HTR-8/SVneo (cell line): Measurements from ENCODE around the gene JARID2.

Experiments
- DNase-seq: peaks from one replicate; pipeline ENCODE4 v3.0.0; 2011; ENCODE audit warnings: low spot score, mixed read lengths; ENCODE audit not compliant: insufficient read length
- FAIRE-seq: peaks from 2 replicates; lab custom pipeline; 2011; peaks lifted over from hg19 to GRCh38; lab: Jason Lieb, UNC

The JARID2 gene

DNA sequence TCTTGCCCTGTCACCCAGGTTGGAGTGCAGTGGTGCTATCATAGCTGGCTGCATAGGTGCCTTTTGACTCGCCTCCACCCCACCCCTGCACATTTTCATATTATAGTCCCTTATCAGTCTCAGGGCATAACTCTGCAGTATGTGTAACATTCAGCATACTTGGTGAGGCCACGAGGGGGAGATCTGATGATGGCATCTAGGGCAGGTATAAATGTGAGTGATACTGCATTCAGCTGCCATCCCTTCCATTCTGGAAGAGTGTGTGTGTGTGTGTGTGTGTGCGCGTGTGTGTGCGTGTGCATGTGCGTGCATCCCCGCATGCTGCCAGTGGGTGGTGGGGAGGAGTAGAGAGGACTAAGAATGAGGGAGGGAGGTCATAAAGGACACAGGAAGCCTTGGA is 81.4 kb downstream of the JARID2 start:
- DNase-seq (no peak), FAIRE-seq (no peak)

DNA sequence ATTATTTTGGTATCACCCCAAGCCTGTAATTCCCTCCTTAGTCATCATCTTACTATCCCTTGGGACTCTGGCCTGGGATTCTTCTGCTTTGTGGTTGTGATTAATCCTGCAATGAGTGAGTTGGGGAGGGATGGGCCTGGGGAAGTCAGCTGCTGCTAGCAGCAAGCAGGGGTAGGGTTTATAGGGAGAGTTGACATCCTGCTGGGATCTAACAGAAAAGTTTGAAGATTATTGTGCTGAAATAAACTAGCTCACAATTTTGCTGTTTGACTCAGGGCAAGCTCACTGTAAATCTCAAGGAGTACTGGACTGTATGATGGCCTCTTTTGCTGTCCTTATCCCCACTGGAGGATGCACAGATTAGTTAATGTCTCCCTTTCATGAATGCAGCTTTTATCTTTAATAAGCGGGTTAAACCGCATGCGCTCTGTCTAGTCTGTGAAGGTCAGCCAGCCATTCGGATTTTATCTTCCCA is 83.4 kb downstream of the JARID2 start:
- peak; percentile 58 for DNase-seq
- FAIRE-seq, result no peak

DNA sequence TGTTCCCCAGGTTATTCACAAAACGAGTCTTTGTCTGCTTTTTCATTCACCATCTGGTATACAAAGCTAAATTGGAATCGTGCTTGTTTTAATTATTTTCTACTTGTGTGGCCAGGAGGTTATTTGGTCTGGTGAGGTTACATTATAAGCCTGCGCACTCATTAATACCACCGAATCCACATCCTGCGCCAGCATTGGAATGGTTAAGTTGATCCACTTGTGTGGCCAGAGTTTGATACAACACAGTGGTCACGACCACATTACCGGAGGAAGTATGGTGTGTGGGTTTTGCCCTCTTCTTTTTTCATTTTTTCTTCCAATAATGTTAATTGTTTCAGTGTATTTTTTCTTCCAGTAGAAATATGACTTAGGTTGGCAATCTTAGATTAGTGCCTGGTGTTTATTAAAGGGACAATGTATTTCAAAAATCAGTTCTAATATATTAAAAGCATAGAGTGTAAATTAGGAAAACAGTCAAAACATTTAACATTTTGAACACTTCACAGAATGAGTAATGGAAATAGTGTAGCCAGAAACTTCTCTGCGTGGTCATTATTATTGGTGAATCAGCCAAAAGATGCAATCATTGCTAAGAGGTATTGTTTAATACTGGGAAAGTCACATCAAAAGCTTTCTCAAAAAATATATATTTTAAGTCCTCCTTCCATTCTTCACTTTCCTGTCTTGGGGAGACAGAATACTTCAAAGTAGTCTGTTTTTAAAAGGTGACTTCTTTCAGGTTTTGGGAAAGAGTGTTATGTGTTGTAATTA is 84.5 kb downstream of the JARID2 start:
- FAIRE-seq (no peak), DNase-seq (no peak)

DNA sequence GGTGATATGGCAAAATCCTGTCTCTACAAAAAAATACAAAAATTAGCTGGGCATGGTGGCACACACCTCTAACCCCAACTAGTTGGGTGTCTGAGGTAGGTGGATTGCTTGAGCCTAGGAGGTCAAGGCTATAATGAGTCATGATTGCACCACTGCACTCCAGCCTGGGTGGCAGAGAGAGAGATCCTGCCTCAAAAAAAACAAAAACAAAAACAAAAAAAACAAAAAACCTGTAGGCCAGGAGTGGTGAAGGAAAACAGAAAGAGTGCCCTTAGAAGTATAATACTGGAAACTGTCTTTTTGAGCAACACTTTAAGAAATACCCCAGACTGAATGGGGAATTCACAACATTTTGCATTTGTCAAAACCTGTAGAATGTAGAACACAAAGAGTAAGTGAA is 85.3 kb downstream of the JARID2 start:
- FAIRE-seq (no peak), DNase-seq (no peak)

DNA sequence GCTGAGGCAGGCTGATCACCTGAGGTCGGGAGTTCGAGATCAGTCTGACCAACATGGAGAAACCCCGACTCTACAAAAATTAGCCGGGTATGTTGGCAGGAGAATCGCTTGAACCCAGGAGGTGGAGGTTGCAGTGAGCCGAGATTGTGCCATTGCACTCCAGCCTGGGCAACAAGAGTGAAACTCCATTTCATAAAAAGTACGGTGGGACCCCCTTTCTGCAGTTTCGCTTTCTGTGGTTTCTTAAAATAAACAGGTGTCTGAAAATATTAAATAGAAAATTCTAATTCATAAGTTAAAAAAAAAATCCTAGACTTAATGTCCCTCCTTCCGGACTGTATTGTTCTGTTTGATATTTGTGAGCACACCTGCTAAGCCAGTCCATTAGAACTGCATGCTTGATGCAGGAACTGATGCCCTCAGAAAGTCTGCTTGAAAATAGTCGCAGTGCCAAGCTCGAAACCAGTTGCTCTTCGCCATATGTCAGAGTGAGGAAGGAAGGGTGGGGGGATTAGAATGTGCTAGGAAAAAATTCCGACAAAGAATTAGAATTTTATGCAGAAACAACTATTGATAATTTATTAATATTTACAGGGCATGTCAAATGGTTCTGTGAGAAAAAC is 85.9 kb downstream of the JARID2 start:
- no peak for FAIRE-seq

DNA sequence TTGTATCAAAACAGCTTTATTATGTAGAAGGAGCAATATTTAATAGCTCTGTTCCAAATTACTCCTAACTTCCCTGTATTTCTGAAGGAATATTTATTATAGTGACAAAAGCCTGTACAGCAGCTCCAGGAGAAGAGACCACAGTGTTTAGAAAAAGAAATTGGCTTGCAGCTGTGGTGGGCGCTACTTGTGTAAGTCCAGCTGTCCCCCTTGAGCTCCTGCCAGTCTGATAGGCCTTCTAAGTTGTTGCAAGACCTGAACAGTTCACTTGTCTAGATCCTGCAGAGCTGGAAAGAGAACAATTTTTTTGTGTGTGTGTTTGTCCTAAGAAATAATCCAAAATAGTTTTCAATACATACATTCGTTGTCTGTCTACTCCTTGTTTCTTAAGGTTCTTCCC is 86.6 kb downstream of the JARID2 start:
- DNase-seq (no peak), FAIRE-seq (no peak)

More for the DNA sequence above, 85.9 kb downstream of the JARID2 start:
- no peak for DNase-seq

DNA sequence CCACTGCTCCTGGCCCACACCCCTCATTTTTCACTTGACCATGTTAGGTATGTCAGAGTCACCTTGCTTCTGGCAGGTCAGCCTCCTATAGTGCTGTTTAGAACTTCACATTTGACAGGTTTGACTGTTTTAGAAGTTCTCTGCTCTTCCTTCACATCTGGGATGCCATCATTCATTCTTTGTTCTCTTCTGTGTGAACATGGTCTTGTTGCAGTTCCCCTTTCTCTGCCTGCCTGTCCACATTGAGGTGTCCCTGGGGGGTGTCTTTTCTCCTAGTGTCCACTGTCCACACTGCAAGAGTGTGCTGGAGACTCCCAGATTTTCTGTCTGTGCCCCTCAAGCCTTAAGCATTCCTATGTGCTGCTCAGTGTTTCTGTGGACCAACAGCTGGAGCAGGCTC is 89.5 kb downstream of the JARID2 start:
- DNase-seq (no peak), FAIRE-seq (no peak)

DNA sequence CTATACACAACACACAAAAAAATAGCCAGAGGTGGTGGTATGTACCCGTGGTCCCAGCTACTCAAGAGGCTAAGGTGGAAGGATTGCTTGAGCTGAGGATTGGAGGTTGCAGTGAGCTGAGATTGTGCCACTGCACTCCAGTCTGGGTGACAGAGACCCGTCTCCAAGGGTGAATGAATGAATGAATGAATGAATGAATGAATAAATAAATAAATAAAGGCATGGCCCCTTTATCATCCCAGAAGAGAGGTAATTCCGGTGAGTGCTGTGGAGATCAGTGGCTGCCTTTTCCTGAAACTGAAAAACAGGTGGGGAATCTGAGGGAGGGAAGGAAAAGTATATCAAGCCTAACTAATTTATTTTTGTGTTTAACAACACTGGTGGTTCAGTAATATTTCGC is 90.0 kb downstream of the JARID2 start:
- FAIRE-seq, result no peak
- DNase-seq, result no peak

DNA sequence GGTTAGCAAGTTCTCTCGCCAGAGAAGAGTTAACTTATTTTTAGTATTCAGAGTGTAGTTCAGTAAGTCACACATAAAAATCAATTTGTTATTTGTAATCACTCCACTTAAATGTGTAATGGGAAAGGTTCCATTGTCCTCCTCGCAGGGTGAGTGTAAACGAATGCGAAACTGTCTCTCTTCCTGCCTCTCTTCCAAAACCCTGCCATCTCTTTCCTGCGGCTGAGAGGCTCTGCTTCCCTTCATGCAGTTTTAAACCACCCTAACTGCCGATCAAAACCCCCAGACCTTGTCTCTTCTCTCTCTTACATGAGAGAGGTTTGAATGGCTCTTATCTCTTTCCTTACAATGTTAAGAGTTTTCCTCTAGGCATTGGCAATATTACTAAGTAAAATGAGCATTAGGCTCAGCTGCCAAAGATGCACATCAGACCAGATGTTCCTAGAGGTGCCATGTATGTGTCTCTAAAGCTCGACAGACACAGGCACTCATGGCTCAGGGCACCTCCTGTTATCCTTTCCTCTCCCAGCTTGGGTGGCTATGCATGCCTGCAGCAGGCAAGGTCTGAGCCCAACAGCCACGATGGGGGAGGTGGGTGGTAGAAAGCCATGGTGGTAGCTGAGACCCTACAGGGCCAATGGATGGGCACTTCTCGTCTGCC is 91.2 kb downstream of the JARID2 start:
- DNase-seq, result no peak
- FAIRE-seq, result no peak

DNA sequence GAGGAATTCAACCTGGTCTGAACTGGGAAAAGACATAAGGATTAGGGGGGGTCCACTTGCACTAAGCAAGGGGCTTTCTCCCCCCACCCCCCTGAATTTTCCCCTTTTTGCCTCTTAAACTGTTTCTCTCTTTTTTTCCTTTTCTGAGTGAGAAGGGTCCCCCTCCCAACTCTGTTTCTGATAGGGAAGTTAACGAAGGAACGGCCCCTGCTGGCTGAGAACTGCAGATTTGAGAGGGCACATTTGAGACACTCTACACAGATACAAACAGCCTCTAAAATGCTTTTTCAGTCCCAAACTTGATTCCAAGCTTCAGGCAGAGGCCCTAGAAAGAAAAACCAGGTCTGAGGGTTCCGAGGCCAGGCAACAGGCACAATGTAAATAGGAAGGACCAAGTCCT is 91.7 kb downstream of the JARID2 start:
- DNase-seq, result no peak
- no peak for FAIRE-seq

DNA sequence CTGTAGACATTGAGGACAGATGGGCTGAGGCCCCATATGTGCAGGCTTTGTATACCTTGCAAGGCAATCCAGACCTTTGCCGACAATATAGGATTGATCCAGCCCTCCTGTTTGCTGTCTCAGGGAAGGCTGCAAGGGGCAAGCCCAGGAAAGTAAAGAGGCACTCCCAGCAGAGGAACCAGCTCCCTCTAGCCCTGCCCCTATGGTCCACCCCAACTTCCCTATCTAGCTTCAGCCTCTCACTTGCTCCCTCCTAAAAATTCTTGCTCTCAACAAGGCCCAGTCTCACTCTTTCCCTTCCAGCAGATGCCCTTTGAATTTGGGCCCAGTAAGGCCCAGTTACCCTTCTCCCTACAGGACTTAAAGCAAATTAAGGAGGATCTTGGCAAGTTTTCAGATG is 92.6 kb downstream of the JARID2 start:
- FAIRE-seq (no peak), DNase-seq (no peak)

DNA sequence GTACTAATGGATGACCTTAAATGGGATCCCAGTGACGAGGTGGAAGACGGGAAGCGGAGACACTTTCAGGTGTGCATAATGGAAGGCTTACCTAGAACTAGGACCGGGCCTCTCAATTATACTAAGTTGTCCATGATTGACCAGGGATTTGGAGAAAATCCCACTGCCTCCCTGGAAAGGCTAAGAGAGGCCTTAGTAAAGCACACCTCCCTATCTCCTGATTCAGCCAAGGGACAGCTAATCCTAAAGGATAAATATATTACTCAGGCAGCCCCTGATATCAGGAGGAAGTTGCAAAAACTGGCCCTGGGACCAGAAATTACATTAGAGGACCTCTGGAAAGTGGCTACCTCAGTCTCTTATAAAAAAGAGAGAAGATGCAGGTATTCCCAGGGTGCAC is 93.2 kb downstream of the JARID2 start:
- no peak for FAIRE-seq
- no peak for DNase-seq

DNA sequence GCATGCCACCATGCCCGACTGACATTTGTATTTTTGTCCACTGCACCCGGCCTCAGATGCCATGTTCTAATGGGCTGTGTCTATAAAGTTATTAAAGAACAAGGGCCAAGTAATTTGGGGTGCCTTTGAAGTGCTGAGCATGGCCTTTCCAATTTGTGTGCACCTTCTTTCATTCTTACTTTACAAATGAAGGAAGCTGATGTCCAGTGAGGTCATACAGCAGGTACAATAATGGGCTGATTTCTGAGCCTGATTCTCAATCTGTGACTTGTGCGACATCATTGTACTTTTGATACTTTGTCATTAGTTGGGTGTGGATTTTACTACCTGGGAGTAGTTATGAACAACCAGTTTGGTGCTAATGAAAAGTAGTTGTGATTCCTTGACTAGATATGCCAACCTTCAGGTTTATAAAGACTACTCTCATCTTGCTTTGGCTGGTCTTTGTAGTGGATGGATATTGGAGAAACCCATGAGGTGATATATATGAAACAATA is 94.3 kb downstream of the JARID2 start:
- DNase-seq (no peak), FAIRE-seq (no peak)

DNA sequence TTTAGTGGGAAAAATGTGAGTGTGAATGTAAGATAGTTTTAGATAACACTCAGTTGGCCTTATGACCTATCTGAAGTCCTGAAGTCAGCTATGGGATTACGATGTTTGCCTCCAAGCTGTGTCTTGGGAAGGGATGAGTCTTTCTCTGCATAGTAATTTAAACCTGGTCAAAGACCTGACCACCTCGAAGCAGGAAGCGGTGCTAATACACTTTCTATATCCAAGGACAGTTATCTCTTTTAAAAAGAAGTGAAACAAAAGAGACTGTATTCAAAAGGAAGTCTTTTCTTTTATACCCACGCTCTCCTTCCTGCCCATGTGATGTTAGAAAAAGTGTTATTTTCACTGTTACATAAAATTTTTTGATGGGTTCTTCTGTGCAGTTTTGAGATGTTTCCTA is 94.9 kb downstream of the JARID2 start:
- no peak for DNase-seq
- no peak for FAIRE-seq

DNA sequence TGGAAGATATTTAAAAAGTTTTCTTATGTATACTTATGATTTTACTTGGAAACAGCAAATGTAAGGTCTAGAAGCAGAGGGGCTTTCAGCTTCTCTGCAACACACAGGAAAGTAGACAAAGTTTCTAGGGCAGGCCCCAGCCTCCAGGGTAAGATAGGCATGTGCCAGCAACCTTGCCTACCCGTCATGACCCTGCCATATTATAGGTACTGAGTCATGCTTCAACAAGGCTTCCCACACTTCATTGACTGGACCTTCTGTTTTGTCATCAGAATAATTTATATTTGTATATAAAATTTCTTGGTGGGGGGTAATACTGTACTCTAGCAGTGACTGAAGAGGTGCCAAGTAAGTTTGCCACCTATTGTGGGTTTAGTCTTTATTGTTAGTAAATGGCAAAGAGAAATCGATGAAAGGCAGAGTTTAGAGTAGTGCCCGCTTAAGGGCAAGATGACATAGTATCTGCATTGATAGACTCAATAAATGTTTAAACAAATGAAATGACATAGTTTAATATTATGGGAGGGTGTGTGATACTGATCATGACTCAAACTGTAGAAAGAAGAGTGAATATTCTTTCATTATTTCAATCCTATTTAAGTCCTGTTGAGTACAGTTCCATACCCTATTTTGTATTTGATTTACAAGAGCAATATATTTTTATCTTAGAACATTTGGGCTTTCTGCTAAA is 95.6 kb downstream of the JARID2 start:
- DNase-seq (no peak), FAIRE-seq (no peak)

DNA sequence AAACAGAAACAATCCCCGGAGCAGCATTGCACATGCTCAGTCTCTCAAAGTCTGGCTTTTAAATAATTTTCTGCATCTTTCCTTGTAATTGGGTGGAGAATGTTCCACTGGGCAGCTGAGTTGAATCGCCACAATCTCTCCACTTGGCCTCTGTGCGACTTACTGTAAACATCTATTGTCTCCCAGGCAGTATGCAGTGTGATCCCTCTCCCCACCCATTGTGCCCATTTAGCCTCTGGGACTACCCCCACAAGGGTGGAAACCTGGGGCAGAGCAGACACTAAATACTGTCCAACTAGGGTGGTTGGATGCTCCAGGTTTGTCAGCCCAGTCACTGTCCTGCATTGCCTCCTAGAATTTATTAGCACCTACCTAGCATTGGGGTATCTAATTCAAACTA is 96.2 kb downstream of the JARID2 start:
- no peak for FAIRE-seq
- no peak for DNase-seq

DNA sequence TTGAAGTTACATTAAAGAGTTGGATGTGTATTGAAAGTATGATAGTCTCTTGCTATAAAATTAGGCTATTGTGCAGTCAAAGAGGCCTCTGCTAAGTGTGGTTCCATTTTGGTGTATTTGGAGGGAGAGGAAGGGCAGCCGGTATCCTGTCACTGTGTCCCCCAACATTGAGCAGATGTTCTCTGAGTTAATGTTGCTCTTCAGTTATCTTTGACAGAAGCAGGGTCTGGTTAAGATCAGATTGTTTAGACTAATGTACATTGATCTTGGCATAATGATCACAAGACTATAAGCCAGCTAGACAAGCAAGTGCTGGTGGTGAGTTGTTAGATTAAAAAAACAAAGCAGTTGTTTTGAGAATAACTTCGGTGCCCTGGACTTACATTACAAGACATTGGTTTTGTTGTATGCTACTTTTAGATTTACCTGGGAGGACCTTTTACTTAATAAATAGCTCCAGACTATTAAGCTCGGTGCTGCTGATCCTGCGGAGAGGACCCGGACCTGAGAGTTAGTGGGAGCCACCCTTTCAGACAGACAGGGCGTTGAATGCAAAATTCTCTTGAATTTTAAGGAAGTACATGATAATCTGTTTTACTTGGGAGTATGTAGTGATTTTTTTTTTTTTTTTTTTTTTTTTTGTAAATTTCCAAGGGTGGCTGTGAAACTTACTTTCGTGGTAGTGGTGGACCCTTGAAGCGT is 97.8 kb downstream of the JARID2 start:
- no peak for DNase-seq
- FAIRE-seq, result no peak

DNA sequence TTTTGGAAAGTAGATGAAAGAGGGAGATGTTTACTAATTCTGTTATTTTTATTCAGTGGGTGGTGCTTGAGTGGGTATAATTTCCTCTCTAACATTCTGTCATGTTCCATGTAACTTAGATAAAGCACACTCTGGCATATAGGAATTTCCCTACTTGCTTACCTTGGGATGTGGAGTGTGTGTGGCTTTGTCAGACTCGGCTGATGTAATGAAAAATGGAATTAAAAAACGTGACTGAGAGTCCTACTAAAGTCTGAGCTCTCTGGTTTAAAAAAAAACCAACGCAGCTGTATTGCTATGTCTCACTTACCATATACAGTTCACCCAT is 98.3 kb downstream of the JARID2 start:
- FAIRE-seq (no peak), DNase-seq (no peak)

DNA sequence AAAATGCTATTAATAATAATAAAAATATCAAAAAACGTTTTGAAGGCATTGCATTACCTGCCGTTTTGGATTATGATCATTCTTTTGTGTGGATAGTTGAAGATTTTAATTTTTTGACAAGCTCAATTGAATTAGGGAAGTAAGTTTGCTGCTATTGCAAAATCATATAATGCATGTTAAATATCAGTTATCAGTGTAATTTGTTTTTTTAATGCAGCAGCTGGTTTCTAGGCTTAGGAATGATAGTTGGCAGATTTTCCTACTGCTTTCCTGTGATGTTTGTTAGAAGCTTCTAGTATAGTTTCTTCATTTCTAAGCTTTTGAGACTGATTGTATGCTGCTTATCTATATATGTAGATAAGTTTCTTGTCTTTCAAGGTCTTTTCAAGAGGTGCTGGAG is 99.0 kb downstream of the JARID2 start:
- FAIRE-seq (no peak), DNase-seq (no peak)

DNA sequence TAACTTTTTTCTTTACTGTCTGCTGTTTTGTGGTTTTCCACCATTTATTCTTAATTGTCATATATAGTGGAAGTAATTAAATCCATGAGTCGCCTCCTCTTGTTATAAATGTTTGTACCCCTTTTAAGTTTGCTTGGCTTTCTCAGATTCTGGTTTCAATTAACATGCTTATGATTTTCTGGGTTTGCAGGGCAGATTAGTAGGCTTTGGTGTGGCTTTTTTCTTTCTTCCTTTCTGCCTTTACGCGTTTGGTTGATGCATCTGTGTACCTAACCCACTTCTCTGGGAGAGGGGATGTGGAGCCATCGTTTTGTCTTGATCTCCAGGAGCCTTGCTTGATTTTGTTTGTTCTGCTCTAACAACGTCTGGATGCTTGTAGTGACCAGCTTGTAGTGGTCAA is 100.4 kb downstream of the JARID2 start:
- FAIRE-seq (no peak), DNase-seq (no peak)
